ENCODE results near the gene WASF3.

DNA sequence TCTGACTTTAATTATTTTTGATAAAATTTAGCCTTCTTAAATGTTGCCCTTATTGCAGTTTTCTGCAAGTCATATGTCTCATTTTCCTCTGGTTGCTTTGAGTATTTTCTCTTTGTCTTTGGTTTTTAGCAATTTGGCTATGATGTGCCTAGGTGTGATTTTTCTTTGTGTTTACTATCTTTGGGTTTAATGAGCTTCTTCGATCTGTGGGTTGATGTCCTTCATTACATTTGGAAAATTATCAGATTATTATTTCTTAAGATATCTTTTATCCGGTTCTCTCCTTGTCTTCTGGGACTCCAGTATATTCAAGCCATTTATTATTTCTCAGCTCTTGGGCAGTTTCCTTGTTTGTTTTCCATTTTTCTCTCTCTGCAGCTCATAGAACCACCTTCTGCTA is 39.0 kb downstream of the WASF3 start:
- TF ChIP-seq, protein P1, sequence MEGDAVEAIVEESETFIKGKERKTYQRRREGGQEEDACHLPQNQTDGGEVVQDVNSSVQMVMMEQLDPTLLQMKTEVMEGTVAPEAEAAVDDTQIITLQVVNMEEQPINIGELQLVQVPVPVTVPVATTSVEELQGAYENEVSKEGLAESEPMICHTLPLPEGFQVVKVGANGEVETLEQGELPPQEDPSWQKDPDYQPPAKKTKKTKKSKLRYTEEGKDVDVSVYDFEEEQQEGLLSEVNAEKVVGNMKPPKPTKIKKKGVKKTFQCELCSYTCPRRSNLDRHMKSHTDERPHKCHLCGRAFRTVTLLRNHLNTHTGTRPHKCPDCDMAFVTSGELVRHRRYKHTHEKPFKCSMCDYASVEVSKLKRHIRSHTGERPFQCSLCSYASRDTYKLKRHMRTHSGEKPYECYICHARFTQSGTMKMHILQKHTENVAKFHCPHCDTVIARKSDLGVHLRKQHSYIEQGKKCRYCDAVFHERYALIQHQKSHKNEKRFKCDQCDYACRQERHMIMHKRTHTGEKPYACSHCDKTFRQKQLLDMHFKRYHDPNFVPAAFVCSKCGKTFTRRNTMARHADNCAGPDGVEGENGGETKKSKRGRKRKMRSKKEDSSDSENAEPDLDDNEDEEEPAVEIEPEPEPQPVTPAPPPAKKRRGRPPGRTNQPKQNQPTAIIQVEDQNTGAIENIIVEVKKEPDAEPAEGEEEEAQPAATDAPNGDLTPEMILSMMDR (IDR thresholded peaks at IDR 0.05; ENCODE audit: insufficient read depth, low read depth, low read length) = no peak
- TF ChIP-seq EZH2 (IDR thresholded peaks at IDR 0.05; ENCODE audit: insufficient read depth, low read length) = no peak
